HG02759 (cell line): ENCODE results near the gene CRELD2.
"Not testable (repeated sequence)": the region's sequence is repeated elsewhere in the genome, so short reads cannot be mapped to it uniquely, and the experiment has no call there.

Experiments used
- ATAC-seq: cut with Tn5 transposase; IDR thresholded peaks from one replicate; pipeline ENCODE4 v1.9.1; 2021; ENCODE audit warnings: mild to moderate bottlenecking, moderate library complexity; ENCODE audit not compliant: unreplicated experiment

CRELD2 gene

DNA sequence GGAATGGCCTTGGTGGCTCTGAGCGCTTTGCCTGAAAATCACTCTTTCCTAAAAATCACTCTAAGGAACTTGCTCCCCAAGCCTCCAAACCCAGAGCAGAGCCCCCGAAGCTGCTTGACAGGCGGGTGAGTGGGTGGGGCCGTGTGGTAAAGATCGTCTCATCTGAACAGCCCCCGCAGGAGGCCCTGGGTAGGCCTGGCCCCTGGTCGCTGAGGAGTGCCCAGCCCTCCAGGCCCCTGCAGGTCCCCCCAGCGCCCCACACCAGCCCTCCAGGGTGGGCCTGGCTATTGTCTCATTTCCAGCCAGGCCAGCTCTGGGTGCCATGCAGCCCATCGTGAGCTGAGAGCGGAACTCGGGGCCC, 25.0 kb downstream of the CRELD2 start:
- no peak for ATAC-seq

DNA sequence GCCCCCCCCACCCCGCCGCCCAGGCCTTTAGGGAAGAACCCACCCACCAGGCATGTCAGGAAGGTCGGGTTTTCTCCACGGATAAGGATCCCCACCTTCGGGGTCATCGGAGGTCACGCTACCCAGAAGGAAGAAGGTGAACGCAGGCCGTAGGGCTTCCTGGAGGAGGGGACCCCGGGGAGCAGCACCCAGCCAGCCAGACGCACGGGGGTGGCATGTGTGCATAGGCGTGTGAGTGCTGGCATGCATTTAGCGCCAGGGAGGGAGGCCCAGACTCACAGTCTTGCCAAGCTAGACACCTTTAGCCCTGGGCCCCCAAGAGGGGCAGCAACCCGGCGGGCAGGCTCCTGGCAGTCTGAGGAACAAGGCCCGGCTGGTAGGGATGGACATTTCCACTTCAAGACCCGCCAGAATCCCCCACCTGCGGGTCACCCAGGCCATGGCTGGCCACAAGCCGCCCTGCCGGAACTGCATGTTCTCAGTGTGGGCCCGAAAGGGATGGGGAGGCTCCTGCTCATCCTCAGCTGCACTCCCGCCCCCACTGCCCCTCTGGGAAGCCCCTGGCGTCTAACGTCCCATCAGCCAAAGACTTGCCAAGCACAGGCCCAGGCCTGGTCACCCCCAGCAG, 25.5 kb downstream of the CRELD2 start:
- ATAC-seq, result no peak

DNA sequence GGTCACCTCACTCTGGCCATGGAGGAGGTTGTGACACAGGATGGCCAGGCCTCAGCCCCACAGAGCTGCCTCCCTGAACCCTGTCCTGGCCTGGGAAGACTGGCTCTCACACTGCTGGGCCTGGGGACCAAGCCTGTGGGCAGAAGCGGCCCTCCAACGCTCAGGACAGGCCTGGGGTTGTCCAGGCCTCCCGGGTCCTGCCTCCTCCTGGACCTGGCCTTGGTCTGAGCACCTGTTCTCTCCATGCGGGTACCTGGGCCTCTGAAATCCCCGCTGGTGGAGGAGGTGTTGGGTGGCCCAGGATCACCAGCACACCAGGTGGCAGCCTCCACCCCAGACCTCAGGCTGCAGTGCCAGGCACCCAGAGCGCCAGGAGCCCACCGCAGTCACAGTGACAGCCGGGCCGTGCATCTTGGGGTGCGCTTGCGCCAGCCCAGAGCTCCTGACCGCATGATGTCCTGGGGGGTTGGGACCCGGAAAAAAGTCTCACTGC, 26.0 kb downstream of the CRELD2 start:
- no peak for ATAC-seq

DNA sequence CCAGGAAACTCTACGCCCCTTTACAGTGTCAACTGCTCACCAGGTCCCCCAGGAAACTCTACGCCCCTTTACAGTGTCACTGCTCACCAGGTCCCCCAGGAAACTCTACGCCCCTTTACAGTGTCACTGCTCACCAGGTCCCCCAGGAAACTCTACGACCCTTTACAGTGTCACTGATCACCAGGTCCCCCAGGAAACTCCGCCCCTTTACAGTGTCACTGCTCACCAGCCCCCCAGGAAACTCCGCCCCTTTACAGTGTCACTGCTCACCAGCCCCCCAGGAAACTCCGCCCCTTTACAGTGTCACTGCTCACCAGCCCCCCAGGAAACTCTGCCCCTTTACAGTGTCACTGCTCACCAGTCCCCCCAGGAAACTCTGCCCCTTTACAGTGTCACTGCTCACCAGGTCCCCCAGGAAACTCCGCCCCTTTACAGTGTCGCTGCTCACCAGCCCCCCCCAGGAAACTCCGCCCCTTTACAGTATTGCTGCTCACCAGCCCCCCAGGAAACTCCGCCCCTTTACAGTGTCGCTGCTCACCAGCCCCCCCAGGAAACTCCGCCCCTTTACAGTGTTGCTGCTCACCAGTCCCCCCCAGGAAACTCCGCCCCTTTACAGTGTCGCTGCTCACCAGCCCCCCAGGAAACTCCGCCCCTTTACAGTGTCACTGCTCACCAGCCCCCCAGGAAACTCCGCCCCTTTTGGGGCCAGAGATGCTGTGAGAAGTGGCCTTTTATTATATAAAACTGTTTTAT, 26.8 kb downstream of the CRELD2 start:
- ATAC-seq, result not testable (repeated sequence)

DNA sequence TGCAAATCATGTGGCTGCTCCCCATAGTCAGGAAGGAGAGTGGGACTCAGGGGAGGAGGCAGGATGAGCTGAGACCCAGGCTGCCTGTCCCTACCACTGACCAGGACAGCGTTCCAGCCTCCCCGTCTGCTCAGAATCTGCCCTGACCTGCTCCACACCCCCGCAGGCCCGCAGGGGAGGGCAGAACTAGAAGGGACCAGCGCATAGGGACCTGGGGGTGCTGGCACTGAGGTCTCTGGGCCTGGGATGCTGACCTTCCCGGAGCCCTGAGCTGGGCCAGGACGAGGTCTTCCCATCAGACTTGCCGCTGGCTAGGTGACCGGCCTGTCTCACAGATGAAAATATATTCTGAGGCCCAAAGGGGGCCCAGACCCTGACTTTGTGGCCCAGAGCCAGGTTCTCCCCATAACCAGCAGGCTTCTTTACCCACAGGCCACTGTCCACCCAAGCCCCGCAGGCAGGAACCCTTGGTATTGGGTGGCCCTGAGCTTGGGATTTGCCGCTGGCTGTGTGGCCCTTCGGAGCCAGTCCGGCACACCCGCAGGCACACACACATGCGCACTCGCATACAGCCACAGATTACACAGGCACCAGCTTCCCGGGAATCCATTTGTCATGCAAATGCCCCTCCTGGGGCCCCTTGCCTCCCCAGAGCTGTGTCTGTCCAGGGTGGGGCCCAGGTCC, 28.3 kb downstream of the CRELD2 start:
- ATAC-seq, result no peak

DNA sequence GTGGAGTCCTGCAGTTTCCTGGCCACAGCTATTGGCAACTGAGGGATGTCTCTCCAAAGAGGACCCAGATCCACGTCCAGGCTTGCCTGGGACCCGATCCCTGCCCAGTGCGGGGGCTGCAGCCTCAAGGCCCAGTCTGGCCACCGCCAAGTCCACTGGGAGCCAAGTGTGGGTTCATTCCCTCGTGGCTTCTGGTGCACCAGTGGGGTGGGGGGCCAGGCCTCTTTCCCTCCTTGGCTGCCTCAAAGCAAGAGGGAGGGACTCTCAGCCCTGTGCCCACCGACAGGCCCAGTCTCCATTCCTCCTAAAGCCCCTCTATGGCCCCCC, 28.8 kb downstream of the CRELD2 start:
- no peak for ATAC-seq

DNA sequence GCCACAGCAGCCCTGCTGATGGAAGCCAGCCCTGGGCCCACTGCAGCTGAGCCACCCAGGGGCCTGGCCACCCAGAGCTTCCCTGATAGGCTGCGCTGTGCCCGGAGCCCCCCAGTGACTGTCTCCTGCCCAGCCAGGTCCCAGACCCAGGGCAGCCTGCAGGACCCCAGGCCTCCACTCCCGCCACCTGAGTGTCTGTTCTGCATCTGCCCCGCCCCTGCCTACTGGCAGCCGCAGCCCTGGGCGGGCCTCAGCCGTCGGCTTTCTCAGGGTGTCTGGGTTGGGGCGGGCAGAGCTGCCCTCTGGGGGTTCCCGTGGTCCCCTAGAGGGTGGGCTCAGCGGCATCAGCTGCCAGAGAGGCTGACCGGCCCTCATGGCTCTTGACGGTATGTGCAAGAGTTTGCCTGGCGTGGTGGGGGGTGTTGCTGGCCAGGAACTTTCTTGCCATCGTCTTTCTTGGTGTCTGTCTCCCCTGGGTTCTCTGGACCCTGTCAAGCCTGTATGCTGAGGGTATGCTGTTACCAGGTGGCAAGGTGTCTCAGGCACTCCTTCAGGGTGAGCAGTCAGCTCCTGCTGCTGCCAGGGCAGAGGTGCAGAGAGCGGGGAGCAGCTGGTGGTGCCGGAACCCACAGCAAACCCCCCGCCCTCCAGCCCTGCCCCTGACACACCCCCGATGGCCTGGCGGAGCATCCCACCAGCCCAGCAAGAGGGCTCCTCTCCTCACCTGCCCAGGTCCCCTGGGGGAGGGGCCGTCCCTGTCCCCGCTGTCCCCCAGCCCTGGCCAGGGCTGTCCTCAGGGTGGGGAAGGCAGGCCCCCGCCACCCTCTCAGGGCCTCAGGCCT, 29.9 kb downstream of the CRELD2 start:
- no peak for ATAC-seq

DNA sequence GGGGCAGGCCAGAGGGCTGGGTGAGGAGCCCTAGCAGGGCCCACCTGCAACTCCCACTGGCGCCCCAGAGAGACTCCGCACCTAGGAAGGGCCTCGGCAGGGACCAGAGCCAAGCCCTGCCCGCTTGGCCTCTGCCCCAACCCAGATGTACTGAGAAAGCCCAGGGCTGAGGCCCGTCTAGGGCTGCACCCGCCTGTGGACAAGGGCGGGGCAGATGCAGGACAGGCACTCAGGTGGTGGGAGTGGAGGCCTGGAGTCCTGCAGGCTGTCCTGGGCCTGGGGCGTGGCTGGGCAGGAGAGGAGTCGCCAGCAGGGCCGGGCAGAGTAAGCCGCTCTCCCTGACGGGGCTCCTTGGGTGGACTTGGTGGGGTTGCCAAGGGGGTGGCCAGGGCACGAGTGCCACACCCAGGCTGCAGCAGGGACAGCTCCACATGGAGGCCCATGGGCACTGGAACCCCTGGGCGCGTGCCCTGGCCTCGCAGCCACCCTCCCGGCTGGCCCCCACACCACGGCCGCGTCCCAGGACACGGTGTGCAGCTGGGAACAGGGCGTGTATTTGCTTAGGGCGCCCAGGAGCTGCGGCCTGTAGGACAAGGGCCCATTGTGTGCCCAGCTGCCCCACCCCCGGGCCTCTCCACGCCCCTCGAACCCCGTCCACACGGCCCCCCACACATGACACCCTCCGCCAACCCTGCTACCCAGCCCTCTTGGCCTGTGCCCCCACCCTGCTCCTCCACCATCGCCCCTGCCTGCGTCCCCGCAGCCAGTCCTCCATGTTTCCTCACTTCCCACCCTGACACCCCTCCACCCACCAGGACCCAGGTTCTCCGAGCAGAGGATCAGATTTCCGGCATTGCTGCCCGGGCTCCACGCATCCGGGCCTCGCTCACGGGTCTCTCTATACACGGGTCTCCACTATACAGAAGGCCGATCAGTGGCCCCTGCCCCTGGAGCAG, 30.8 kb downstream of the CRELD2 start:
- ATAC-seq, result no peak

DNA sequence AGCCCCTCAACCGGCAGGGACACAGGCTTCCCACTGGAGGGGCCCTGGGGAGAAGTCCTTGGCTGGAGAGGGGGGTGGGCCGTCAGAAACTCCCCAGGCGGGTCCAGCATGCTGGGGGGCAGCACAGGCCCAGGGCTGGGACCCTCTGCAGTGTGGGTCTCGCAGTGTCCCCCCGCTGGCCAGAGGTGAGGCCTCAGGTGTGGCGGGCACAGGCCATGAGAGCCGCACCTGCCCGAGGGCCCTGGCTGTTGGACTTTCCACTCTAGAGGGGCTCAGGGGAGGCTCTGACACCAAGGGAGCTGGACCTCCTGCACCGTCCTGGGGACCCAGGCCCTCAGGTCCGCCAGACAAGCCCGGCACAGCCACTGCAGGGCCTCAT, 31.5 kb downstream of the CRELD2 start:
- ATAC-seq, result no peak

DNA sequence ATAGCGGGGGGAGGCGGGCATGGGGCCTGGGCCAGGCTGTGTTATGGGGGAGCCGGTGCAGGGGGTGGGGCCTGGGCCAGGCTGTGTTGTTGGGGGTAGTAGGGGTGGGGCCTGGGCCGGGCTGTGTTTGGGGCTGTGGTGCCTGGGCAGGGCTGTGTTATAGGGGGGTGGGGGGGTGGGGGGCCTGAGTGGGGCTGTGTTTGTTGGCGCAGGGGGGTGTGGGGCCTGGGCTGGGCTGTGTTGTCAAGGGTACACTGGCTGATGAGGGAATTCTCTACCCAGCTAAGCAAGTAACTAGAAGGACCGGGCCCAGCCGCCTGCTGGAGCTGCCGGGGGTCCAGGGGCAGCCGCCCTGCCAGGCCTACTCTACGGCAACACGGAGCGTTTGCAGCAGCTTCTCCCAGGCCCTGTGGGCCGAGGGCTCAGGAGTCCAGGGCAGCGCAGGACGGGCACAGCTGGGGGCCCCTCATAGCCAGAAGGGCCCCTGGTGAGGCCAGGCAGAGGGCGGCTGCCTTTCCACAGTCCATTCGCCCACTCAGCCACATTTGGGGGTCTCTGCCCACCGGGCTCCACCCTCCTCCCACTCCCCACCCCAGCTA, 32.1 kb downstream of the CRELD2 start:
- no peak for ATAC-seq

DNA sequence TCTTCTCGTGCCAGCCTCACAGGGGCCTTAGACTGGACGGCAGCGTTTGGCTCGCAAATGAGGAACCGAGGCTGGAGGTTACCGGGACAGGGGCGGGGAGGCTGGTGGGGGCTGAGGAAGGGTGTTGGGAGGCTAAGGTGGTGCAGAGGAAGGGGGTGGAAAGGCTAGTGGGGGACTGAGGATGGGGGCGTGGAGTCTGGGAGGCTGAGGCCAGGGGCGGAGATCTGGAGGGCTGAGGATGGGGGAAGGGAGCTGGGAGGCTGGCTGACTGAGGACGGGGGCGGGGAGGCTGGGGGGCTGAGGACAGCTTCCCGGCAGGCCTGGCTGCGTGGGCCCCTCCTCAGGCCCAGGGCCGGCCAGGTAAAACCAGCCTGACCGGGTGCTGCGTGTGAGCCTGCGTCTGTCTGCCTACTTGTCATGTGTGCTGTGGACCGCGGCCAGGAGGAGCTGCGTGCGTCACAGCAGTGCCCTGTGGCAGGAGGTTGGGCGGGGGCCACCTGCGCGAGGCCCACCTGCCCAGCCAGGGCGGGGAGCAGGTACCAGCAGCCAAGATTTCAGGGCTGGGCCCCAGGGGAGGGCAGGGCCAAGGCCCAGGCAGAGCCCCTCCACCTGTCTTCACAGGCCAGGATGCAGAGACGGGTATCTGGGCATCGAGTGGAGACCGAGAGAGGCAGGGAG, 32.7 kb downstream of the CRELD2 start:
- no peak for ATAC-seq

DNA sequence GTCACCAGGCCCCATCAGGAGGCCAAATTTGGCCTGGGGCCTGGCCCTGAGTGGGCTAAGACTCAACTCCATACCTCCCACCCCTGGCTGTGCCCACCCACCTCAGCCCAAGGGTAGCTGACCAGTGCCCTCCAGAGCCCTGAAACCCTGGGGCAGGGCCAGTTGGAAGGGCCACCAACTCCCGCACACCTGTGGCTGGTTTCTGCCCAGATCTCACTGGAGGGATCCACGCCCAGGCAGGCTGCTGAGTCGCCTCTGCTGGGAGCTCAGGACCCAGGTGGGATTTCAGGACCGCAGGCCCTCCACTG, 33.2 kb downstream of the CRELD2 start:
- no peak for ATAC-seq

DNA sequence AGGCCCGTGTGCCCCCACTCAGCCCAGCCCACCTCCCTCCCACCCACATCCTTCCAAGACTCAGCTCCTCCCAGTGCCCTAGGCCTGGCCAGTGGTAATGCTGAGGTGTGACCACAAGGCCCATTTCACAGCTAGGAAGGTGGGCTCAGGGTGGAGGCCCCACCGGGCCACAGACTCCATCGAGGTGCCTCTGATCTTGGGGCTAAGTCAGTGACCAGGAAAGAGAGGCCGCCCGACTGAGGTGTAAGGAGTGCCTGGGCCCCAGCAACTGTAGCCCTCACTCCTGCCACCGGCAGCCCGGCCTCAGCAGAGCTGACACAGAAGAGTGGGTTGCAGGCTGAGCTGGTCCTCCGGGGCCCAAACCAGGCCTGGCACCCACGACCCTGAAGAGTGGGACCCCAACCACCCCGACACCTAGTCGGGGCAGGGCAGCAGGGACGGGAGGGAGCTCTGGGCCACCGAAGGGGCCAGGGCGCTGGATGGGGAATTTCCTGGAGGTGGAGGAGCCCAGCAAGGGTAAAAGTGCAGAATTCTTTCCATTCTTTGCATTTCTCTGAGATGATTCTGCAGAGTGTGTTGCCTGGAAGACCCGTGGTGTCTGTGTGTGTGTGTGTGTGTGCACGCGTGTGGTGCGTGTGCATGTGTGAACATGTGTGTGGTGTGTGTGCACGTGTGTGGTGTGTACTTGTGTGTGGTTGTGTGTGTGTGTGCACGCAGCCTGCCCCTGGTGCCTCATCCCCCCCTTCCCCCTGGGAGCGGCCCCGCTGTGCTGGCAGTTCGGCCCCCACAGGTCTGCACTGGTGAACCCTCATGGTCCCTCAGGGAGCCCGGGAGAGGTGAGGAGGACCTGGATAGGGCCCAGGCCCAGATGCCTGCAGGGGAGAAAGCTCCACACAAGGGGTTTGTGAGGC, 33.8 kb downstream of the CRELD2 start:
- no peak for ATAC-seq

DNA sequence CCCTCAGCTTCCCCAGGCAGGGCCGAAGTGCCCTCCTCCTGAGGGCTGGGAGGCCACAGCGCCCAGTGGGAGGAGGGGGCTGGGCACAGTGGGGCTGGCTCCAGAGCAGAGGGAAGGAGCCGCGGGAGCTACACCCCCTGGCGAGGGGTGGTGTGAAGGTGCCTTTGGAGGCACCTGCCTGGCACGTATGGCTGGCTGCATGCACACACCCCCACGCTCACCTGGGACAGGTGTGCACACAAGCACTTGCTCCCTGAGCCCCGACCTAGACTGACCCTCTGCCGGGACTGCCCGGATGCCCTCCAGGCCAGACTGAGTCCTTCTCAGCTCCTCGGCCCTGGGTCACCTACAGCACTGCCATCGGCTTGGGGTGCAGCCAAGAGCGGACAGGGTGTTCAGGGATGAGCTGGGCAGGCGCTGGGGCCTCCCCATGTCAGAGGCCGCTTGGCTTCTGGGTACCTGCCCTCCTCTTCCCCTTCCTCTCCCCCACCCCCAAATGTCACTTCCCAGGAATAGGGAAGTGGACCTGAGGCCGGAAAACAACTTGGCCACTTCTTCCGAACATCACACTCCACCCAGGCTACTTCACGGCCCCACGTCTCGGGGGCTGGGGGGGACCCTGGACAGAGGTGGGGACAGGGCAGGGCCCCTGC, 34.7 kb downstream of the CRELD2 start:
- ATAC-seq, result no peak

DNA sequence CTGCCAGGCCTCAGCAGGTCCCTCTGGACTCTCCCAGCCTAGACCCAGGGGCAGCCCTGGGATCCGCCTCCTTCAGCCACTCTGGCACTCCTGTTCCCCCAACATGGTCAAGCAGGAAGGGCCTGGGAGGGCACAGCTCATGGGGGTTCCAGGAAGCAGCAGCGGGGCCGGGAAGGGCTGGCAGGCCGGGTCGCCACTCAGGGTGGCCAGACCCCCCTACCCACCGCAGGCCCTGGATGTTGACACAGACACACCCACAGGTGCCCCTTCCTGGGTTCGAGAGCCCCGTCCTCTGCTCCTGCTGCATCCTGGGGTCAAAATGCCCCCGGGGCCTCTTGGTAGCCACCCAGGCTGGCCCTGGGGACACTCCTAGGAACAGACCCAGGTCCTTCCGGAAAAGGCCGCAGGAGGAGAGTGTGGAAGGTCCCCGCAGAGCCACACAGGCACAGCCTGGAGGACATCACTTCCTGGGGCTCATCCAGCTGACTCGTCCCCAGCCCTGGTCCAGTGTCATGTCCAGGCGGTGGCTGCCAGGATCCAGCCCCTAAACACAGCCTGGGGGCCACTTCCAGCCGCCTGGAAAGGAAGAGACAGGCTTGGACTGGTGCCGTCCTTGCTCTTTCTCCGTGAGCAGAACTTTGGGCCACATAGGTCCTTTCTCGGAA, 35.4 kb downstream of the CRELD2 start:
- no peak for ATAC-seq

DNA sequence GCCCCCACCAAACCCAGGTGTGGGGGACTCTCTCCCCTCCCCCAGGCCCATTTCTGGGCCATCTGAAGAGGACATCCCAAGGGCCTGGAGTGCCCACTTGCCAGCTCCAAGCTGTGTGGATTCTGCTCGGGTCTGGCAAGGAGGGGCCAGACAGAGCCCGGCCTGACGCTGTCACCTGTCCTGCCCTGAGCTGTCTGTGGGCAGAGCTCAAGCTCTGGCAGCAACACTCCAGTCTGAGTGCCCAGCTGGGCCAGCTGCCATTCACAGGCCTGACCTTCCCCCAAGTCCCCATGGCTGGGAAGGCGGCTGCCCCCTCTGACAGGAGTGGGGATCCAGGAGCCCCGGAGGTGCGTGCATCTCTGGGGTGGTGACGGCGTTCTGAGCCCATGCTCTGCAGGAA, 35.9 kb downstream of the CRELD2 start:
- no peak for ATAC-seq

DNA sequence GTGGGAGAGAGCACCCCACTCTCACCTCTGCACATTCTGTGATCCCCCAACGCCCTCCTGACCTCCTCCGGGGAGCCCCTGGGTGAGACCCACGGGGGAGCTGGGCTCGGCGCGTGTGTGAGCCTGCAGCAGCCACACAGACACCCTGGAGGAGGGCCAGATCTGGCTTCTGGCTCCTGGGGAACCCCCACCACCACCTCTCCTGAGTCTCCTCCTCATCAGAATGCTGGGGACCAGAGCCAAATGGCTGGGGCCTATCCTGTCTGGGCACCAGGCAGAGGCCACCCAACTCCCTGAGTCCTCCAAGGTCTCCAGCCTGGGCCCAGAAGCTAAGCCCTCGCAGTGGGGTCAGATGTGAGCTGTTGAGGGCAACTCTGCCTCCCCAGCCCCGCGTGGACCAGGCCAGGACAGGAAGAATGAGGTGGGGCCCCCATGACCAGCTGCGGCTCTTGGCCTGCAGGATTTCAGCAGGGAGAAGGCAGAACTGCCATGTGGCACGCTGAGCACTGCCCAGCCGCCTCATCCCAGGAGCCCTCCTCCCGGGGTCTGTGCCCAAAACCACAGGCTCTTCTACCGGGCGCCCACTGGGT, 36.7 kb downstream of the CRELD2 start:
- ATAC-seq, result no peak
